ENCODE results near the gene PRKAR2B. TPM values are rescaled to one million over a fixed set of nuclear protein-coding genes. Genes with fewer than 3 reads are reported as not detected.

The PRKAR2B gene
- total RNA-seq, 1 donor from 2014 or later: 7.9 TPM

GRCh38 chr7:107118109-107118900 is 73.8 kb downstream of the PRKAR2B start:
- TF ChIP-seq, protein P1, sequence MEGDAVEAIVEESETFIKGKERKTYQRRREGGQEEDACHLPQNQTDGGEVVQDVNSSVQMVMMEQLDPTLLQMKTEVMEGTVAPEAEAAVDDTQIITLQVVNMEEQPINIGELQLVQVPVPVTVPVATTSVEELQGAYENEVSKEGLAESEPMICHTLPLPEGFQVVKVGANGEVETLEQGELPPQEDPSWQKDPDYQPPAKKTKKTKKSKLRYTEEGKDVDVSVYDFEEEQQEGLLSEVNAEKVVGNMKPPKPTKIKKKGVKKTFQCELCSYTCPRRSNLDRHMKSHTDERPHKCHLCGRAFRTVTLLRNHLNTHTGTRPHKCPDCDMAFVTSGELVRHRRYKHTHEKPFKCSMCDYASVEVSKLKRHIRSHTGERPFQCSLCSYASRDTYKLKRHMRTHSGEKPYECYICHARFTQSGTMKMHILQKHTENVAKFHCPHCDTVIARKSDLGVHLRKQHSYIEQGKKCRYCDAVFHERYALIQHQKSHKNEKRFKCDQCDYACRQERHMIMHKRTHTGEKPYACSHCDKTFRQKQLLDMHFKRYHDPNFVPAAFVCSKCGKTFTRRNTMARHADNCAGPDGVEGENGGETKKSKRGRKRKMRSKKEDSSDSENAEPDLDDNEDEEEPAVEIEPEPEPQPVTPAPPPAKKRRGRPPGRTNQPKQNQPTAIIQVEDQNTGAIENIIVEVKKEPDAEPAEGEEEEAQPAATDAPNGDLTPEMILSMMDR (IDR thresholded peaks at IDR 0.05): no peak
- no peaks in the 10 kb centered on the region for H3K27me3 ChIP-seq
- no peaks in the 10 kb centered on the region for H3K9me3 ChIP-seq
- DNase-seq: no peak
- H3K27ac ChIP-seq: no peak overlapping the region
- intact Hi-C loops (cut with DNase I): no loop called here
- no peaks in the 10 kb centered on the region for H3K4me1 ChIP-seq
- H3K36me3 ChIP-seq: no peaks in the 10 kb centered on the region
- H3K4me3 ChIP-seq: no peak overlapping the region
- no peak for ATAC-seq

DNA sequence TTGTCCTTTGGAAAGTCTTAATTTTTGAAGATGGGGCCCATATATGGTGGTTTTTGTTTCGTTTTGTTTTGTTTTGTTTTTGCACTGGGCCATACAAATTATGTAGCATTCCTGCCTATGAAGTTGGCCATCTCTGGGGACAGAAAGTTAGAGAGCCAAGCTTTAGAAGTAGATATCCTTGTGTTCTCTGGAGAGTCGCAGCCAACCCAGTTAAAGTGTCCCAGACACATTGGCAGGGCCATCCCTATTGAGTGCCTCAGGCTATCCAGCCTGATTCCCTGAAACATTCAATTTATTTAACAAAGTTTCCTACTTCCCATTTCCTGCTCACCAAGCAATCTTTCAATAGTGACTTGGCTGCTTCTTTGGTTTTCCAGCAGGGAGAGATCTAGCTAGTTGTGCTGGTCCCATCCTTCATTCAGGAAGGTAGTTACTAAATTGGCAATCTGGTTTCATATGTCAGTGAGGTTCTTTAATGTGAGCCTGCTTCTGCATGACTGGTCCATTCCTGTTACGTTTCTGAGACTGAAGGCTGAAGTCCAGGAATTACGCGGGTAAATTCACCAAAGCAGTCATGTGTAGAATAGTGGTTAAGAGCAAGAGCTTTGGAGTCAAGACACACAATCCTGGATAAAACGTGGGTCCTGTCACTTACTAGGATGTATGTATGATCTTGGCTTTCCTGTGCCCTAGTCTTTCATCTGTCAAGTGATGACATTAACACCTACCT is 75.0 kb downstream of the PRKAR2B start:
- DNase-seq (no peak), ATAC-seq (no peak)
- Histone ChIP-seq H3K4me1 (no peaks in the 10 kb centered on the region), H3K27me3 (no peaks in the 10 kb centered on the region), H3K27ac (no peak overlapping the region), H3K9me3 (no peaks in the 10 kb centered on the region), H3K36me3 (no peaks in the 10 kb centered on the region), H3K4me3 (no peak overlapping the region)
- intact Hi-C loops (cut with DNase I): no loop called here
- TF ChIP-seq, protein P1 (IDR thresholded peaks at IDR 0.05): no peak

- intact Hi-C loops (cut with DNase I): no loop called here
- H3K9me3 ChIP-seq: no peaks in the 10 kb centered on the region
- no peaks in the 10 kb centered on the region for H3K36me3 ChIP-seq
- no peaks in the 10 kb centered on the region for H3K27me3 ChIP-seq
- no peak overlapping the region for H3K4me3 ChIP-seq
- no peaks in the 10 kb centered on the region for H3K4me1 ChIP-seq
- TF ChIP-seq, protein P1 (IDR thresholded peaks at IDR 0.05): no peak
- DNase-seq: no peak
- peak overlapping the region; percentile 24 for H3K27ac ChIP-seq
- peak; percentile 55 for ATAC-seq
Observed at GRCh38 chr7:107122486-107122911, 78.0 kb downstream of the PRKAR2B start.

- TF ChIP-seq, protein P1 (IDR thresholded peaks at IDR 0.05): no peak
- intact Hi-C loops (cut with DNase I): no loop called here
- no peak for DNase-seq
- Histone ChIP-seq H3K4me1 (no peaks in the 10 kb centered on the region), H3K27me3 (no peaks in the 10 kb centered on the region), H3K27ac (no peak overlapping the region), H3K9me3 (no peaks in the 10 kb centered on the region), H3K4me3 (no peak overlapping the region), H3K36me3 (no peaks in the 10 kb centered on the region)
- ATAC-seq: no peak
Observed at GRCh38 chr7:107123392-107123791, 78.9 kb downstream of the PRKAR2B start.

- intact Hi-C loops (cut with DNase I): no loop called here
- Histone ChIP-seq H3K27me3 (no peaks in the 10 kb centered on the region), H3K36me3 (no peaks in the 10 kb centered on the region), H3K9me3 (no peaks in the 10 kb centered on the region), H3K4me1 (no peaks in the 10 kb centered on the region), H3K27ac (no peak overlapping the region), H3K4me3 (no peak overlapping the region)
- DNase-seq (no peak), ATAC-seq (peak; percentile 48)
- TF ChIP-seq, protein P1 (IDR thresholded peaks at IDR 0.05): no peak
Observed at GRCh38 chr7:107125475-107125874, 81.0 kb downstream of the PRKAR2B start.

Measured in upper lobe of right lung (tissue), 1 donor.